HG02642 (cell line): Measurements from ENCODE around the gene SLC2A2.

ENCODE experiments used
- ATAC-seq: cut with Tn5 transposase; IDR thresholded peaks from one replicate; pipeline ENCODE4 v1.9.1; 2021; ENCODE audit warnings: mild to moderate bottlenecking; ENCODE audit not compliant: unreplicated experiment, poor library complexity

SLC2A2 gene

GRCh38 chr3:171038342-171038741 lies 11.8 kb upstream of the SLC2A2 start:
- ATAC-seq: no peak

- no peak for ATAC-seq
These were observed 2.3 kb upstream of the SLC2A2 start for GRCh38 chr3:171028779-171029232.

- no peak for ATAC-seq
These were observed 1.7 kb upstream of the SLC2A2 start for GRCh38 chr3:171028025-171028778.

- ATAC-seq: no peak
These were observed 3.0 kb downstream of the SLC2A2 start for GRCh38 chr3:171023566-171023965.

GRCh38 chr3:171021377-171021776 lies 5.1 kb downstream of the SLC2A2 start:
- no peak for ATAC-seq

GRCh38 chr3:171018156-171018935 lies 8.2 kb downstream of the SLC2A2 start:
- ATAC-seq: no peak

GRCh38 chr3:171013822-171014748 lies 12.4 kb downstream of the SLC2A2 start:
- ATAC-seq: no peak

GRCh38 chr3:171011873-171012336 lies 14.6 kb downstream of the SLC2A2 start:
- ATAC-seq: no peak

GRCh38 chr3:171011109-171011872 lies 15.2 kb downstream of the SLC2A2 start:
- ATAC-seq: no peak

- no peak for ATAC-seq
These were observed 19.2 kb downstream of the SLC2A2 start for GRCh38 chr3:171007316-171007715.

- ATAC-seq: no peak
These were observed 20.9 kb downstream of the SLC2A2 start for GRCh38 chr3:171005648-171006047.

- peak; percentile 74 for ATAC-seq
These were observed 24.4 kb downstream of the SLC2A2 start for GRCh38 chr3:171001957-171002694.

- ATAC-seq: no peak
These were observed 25.1 kb downstream of the SLC2A2 start for GRCh38 chr3:171001250-171001893.

- ATAC-seq: no peak
These were observed 26.2 kb downstream of the SLC2A2 start for GRCh38 chr3:171000281-171000680.

- no peak for ATAC-seq
These were observed 26.7 kb downstream of the SLC2A2 start for GRCh38 chr3:170999737-171000242.

- no peak for ATAC-seq
These were observed 28.3 kb downstream of the SLC2A2 start for GRCh38 chr3:170997961-170998913.

- ATAC-seq: no peak
These were observed 33.7 kb downstream of the SLC2A2 start for GRCh38 chr3:170992854-170993253.
